HCT116 (cell line): ENCODE data around the gene BABAM2. TPM values are rescaled to one million over a fixed set of nuclear protein-coding genes. Genes with fewer than 3 reads are reported as not detected.

ENCODE experiments used
- ATAC-seq: fragments of 200-7000 bp; cut with Tn5 transposase; 2 replicates; pipeline ENCODE4 v1.9.1; 2020; ENCODE audit warnings: mild to moderate bottlenecking, moderate library complexity
- BruUV-seq: library from RNA; stranded (reverse); fragments of 400-500 nt; replicated peaks from 2 replicates; lab custom pipeline; 2021; lab: Mats Ljungman, UMichigan
- CTCF ChIA-PET: fragments of 300-600 bp; sonication (Branson Sonifier 250); formaldehyde crosslinking; loops from one replicate; lab custom pipeline; 2021; ENCODE audit warnings: antibody characterized with exemption; lab: Charles Lee
- POLR2A ChIA-PET: fragments of 300-600, 350-600 bp; sonication (Branson Sonifier 250); formaldehyde crosslinking; loops from one replicate; lab custom pipeline; 2021; ENCODE audit warnings: antibody characterized with exemption; lab: Charles Lee
- RAD21 ChIA-PET, 2 experiments: fragments of 300-600 bp; sonication (Branson Sonifier 250); formaldehyde crosslinking; loops; one replicate each; lab custom pipeline; 2023; ENCODE audit warnings: low total read pairs in 2 of 2; ENCODE audit not compliant: uncharacterized antibody in 2 of 2, unreplicated experiment in 2 of 2, low non-redundant PET in 1 of 2; lab: Charles Lee
- DNase-seq: peaks from one replicate; pipeline ENCODE4 v3.0.0-alpha.2; 2010; ENCODE audit warnings: low read depth, low spot score
- H2AFZ ChIP-seq: fragments of 200-600 bp; shearing (Covaris generic), sonication (generic); 2 replicates; pipeline ENCODE4 v1.6.1; 2017; ENCODE audit warnings: low read depth, mixed run types, mixed read lengths, antibody characterized with exemption, low read length; ENCODE audit not compliant: poor library complexity, severe bottlenecking
- H3K27ac ChIP-seq: 2 replicates; pipeline ENCODE4 v1.5.1; 2012; ENCODE audit warnings: low read depth, low read length
- H3K27me3 ChIP-seq: fragments of 200-600 bp; sonication (generic); 2 replicates; pipeline ENCODE4 v1.6.1; 2016; ENCODE audit warnings: mixed run types, low read length, mixed read lengths; ENCODE audit not compliant: insufficient read depth
- H3K36me3 ChIP-seq, 2 experiments: fragments of 200-500 bp in 1 of 2; fragments of 200-600 bp in 1 of 2; sonication (Bioruptor generic) in 1 of 2; sonication (generic) in 1 of 2; 2 replicates each; pipeline versions ENCODE4 v1.5.1 to v1.6.1; 2014 to 2016; ENCODE audit warnings: low read length in 2 of 2, inconsistent platforms in 1 of 2, mixed read lengths in 1 of 2, mixed run types in 1 of 2; ENCODE audit not compliant: insufficient read depth in 2 of 2, control insufficient read depth in 1 of 2
- H3K4me1 ChIP-seq, 2 experiments: fragments of 200-600 bp in 1 of 2; sonication (generic) in 1 of 2; 2 replicates each; pipeline versions ENCODE4 v1.5.1 to v1.6.1; 2012 to 2017; ENCODE audit warnings: low read length in 2 of 2, inconsistent platforms in 1 of 2, mild to moderate bottlenecking in 1 of 2, mixed read lengths in 1 of 2, mixed run types in 1 of 2, moderate library complexity in 1 of 2; ENCODE audit not compliant: insufficient read depth in 2 of 2, control insufficient read depth in 1 of 2
- H3K4me2 ChIP-seq: fragments of 200-600 bp; sonication (generic); 2 replicates; pipeline ENCODE4 v1.6.1; 2017; ENCODE audit warnings: mixed run types, low read length, mixed read lengths
- H3K4me3 ChIP-seq, 2 experiments: fragments of 200-600 bp in 1 of 2; sonication (generic) in 1 of 2; replicated peaks in 1 of 2; 2 replicates each; pipeline ENCODE4 v1.5.1; 2011 to 2016; ENCODE audit warnings: low read length in 2 of 2, control low read depth in 1 of 2, low read depth in 1 of 2, mild to moderate bottlenecking in 1 of 2, mixed read lengths in 1 of 2, mixed run types in 1 of 2
- H3K79me2 ChIP-seq: fragments of 200-600 bp; sonication (generic); 2 replicates; pipeline ENCODE4 v1.6.1; 2017; ENCODE audit warnings: mild to moderate bottlenecking, mixed run types, low read length, moderate library complexity, mixed read lengths; ENCODE audit not compliant: insufficient read depth
- H3K9ac ChIP-seq: fragments of 200-600 bp; sonication (generic); 2 replicates; pipeline ENCODE4 v1.6.1; 2016; ENCODE audit warnings: low read length, mixed read lengths
- H3K9me2 ChIP-seq: fragments of 200-600 bp; sonication (generic), shearing (Covaris generic); 2 replicates; pipeline ENCODE4 v1.6.1; 2017; ENCODE audit warnings: mixed run types, mild to moderate bottlenecking, moderate library complexity; ENCODE audit not compliant: insufficient read depth
- H3K9me3 ChIP-seq, 2 experiments: fragments of 200-500 bp in 1 of 2; fragments of 200-600 bp in 1 of 2; sonication (Bioruptor generic) in 1 of 2; sonication (generic) in 1 of 2; 2 replicates each; pipeline ENCODE4 v1.6.1; 2014 to 2017; ENCODE audit warnings: low read length in 2 of 2, mixed read lengths in 2 of 2, inconsistent platforms in 1 of 2, low read depth in 1 of 2, mild to moderate bottlenecking in 1 of 2, mixed run types in 1 of 2, moderate library complexity in 1 of 2; ENCODE audit not compliant: control insufficient read depth in 1 of 2, insufficient read depth in 1 of 2
- H4K20me1 ChIP-seq: fragments of 200-600 bp; sonication (generic), shearing (Covaris generic); 2 replicates; pipeline ENCODE4 v1.6.1; 2017; ENCODE audit warnings: mixed run types, mild to moderate bottlenecking, moderate library complexity; ENCODE audit not compliant: insufficient read depth
- EGR1 ChIP-seq: IDR thresholded peaks from 2 replicates; pipeline ENCODE4 v1.6.1; 2012; ENCODE audit warnings: low read depth
- ELF1 ChIP-seq: IDR thresholded peaks from 2 replicates; pipeline ENCODE4 v1.6.1; 2012; ENCODE audit warnings: low read depth, borderline replicate concordance
- EZH2 ChIP-seq: fragments of 200-600 bp; sonication (generic); IDR thresholded peaks from 2 replicates; pipeline ENCODE4 v1.6.1; 2017; ENCODE audit warnings: antibody characterized with exemption, mixed run types
- FOSL1 ChIP-seq: IDR thresholded peaks from 2 replicates; pipeline ENCODE4 v1.6.1; 2012; ENCODE audit warnings: low read depth
- SRF ChIP-seq: IDR thresholded peaks from 2 replicates; pipeline ENCODE4 v1.6.1; 2012; ENCODE audit warnings: low read depth
- intact Hi-C: fragments of 100-400 bp; cut with micrococcal nuclease; formaldehyde crosslinking; loops from 2 replicates; pipeline ENCODE4 v1.10.0; 2022
- total RNA-seq: library from RNA; stranded (reverse); gene quantifications from one replicate; pipeline ENCODE4 v1.2.1, GENCODE V29; 2021; ENCODE audit not compliant: unreplicated experiment

Gene BABAM2
- total RNA-seq, 1 experiment from 2014 or later, result 23.8 TPM

DNA sequence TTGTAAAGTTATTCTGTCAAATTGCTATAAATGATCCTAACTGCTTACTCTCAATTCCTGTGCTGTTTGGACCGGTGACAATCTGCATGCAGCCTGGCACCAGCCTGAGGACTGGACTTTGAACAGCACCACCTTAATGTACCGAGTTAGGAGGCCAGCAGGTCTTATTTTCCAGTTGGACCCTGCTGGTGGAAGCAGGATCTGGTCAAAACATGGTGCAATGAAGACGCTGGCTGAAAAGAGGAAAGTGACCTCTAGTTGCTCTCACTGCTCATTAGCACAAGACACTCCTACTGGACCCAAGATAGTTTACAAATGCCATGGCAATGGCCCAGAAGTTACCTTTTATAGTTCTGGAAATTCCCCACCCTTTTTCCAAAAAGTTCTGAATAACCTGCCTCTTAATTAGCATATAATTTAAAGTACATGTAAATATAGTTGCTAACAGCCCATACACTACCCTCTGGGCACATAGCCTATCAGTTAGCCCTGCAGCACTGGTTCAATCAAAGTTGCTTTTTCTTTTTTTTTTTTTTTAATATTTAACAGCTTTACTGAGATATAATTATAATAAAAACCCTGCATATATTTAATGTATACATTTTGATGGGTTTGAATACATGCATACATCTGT, 36.2 kb upstream of the BABAM2 start:
- RAD21 ChIA-PET, result no interaction called here
- BruUV-seq, result no TSS peak
- ATAC-seq, result no peak

DNA sequence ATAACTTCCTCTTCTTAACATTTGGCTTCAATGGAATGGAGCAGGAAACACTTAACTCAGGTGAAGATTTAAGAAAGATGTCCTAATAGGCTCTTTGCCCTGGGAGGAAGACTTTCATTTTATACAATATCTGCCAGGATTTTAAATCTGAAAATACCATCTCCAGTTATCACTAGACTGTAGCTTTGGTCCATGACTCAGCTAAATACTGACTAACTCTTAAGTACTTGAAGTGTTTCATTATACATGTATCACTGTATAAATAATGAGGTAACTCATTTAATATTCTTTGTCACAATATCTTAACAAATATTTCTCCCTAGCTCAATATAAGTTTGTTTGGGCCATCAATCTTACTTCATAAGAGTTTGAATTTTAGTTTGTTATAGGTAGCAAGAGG, 35.1 kb upstream of the BABAM2 start:
- DNase-seq, result no peak
- ATAC-seq, result no peak

More for the DNA sequence above, 36.2 kb upstream of the BABAM2 start:
- no peak overlapping the region for H3K27ac ChIP-seq
- no peak overlapping the region for H3K4me3 ChIP-seq
- POLR2A ChIA-PET, result interaction anchor here (0.6 kb wide), 1 partner anchor 864 kb away, joined by 3 read pairs; no protein-coding TSS in a partner anchor
- peaks cover 0 to 3% of the 10 kb centered on the region in 2 experiments; a peak in 1 of 4 replicates for H3K4me1 ChIP-seq
- H3K4me2 ChIP-seq, result no peak overlapping the region
- H3K9me2 ChIP-seq, result no peaks in the 10 kb centered on the region
- H2AFZ ChIP-seq, result no peak overlapping the region
- CTCF ChIA-PET, result no interaction called here
- TF ChIP-seq EZH2 (no peak), ELF1 (no peak), EGR1 (no peak)
- no peak overlapping the region for H3K9ac ChIP-seq
- intact Hi-C loops, result no loop called here
- H3K36me3 ChIP-seq, result no peaks in the 10 kb centered on the region
- no peaks in the 10 kb centered on the region for H3K79me2 ChIP-seq
- H4K20me1 ChIP-seq, result no peaks in the 10 kb centered on the region
- DNase-seq, result no peak
- no peaks in the 10 kb centered on the region for H3K27me3 ChIP-seq
- 0 out of 4 replicates have a peak, but pooled peaks cover 0 to 5% of the 10 kb centered on the region in 2 experiments for H3K9me3 ChIP-seq

More for the DNA sequence above, 35.1 kb upstream of the BABAM2 start:
- intact Hi-C loops, result no loop called here
- Histone ChIP-seq H4K20me1 (no peaks in the 10 kb centered on the region), H3K4me2 (no peak overlapping the region), H3K4me3 (no peak overlapping the region), H3K4me1 (peaks cover 0 to 3% of the 10 kb centered on the region in 2 experiments; a peak in 1 of 4 replicates), H3K9me2 (no peaks in the 10 kb centered on the region), H3K27ac (no peak overlapping the region), H3K27me3 (no peaks in the 10 kb centered on the region), H3K36me3 (no peaks in the 10 kb centered on the region), H3K79me2 (no peaks in the 10 kb centered on the region), H2AFZ (peak overlapping the region; percentile 17), H3K9me3 (0 out of 4 replicates have a peak, but pooled peaks cover 0 to 5% of the 10 kb centered on the region in 2 experiments), H3K9ac (no peak overlapping the region)
- ChIA-PET RAD21 (no interaction called here), POLR2A (no interaction called here), CTCF (no interaction called here)
- BruUV-seq, result no TSS peak
- TF ChIP-seq FOSL1, result 0 out of 2 replicates have a peak, but pooled peaks have one; percentile 10
- TF ChIP-seq SRF, result no peak
